NCI-H460 (cell line): ENCODE data around the gene THRSP. TPM values are rescaled to one million over a fixed set of nuclear protein-coding genes. Genes with fewer than 3 reads are reported as not detected.
"Not testable (repeated sequence)": the region's sequence is repeated elsewhere in the genome, so short reads cannot be mapped to it uniquely, and the experiment has no call there.

Experiments
- DNase-seq: peaks from one replicate; pipeline ENCODE4 v3.0.0-alpha.2; 2016; ENCODE audit warnings: low read depth; ENCODE audit errors: extremely low read depth
- total RNA-seq: library from RNA; depleted of rRNA; stranded (reverse); fragments of >200 nt; shearing (Covaris generic); gene quantifications from 2 replicates; pipeline ENCODE4 v1.2.3, GENCODE V29; 2014; rRNA removed

Gene THRSP
- total RNA-seq, 1 experiment from 2014 or later: not detected

DNA sequence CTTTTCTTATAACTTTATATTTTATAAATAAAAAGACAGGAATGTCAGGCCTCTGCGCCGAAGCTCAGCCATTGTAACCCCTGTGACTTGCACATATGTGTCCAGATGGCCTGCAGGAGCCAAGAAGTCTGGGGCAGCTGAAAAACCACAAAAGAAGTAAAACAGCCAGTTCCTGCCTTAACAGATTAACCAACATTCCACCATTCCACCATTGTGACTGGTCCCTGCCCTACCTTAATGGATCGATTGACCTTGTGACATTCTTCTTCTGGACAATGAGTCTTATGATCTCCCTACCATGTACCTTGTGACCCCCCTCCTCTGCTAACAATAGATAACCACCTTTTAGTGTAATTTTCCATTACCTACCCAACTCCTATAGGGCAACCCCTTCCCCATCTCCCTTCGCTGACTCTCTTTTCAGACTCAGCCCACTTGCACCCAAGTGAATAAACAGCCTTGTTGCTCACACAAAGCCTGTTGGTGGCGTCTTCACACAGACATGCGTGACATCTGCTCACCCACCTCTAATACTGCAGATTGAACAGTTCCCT is 22.9 kb downstream of the THRSP start:
- DNase-seq: not testable (repeated sequence)

DNA sequence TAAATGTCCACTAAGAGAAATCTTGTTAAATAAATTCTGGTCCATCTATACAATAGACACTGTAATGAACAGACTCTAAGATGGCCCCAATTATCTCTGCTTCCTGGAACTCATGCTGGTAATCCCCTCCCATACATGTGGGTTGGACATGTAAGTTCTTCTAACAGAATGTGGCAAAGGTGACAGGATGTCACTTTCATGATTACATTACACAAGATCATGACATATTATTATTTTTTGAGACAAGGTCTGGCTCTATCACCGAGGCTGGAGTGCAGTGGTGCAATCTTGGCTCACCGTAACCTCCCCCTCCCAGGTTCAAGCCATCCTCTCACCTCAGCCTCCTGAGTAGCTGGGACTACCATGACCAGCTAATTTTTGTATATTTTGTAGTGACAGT is 30.6 kb downstream of the THRSP start:
- DNase-seq: no peak

DNA sequence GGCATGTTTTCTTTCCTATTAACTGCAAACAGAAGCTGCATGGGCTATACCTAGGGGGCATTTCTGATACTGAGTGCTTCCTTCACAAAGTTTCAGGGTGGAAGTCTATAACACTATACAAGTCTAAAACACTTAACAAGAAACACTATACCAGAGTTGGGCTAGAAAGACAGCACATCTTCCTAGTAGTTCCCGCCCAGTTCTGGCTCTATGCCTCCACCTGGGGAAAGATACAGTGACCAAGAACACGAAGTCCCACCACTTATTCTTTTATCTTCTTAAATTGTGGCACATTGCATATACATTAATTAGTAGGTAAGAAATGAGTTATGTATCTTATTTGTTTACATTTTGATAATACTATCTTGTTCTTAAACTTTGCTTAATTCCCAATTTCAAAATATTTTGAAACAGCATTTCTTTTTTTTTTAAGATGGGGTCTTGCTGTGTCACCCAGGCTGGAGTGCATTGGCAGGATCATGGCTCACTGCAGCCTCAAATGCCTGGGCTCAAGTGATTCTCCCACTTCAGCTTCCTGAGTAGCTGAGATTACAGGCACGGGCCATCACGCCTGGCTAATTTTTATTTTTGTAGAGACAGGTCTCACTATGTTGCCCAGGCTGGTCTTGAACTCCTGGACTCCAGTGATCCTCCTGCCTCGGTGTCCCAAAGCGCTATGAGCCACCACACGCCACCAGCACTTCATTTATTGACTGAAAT is 34.2 kb downstream of the THRSP start:
- no peak for DNase-seq

DNA sequence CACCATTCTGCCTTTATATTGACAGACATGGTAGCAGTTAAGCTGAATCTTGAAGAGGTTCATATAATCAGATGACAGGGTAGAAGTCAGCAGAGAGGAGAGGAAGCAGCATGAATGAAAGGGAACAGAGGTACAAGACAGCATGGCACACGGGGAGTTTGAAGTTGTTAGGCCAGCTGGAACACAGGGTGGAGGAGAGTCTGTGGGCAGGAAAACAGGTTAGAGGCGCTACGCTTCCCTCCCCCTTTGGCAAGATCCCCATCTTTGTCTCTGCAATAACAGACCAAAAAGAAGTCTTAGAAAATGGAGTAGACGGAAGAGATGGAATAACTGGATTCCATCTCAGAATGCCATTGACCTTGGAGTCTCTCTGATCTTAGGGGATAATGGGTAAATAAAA is 36.0 kb downstream of the THRSP start:
- no peak for DNase-seq

DNA sequence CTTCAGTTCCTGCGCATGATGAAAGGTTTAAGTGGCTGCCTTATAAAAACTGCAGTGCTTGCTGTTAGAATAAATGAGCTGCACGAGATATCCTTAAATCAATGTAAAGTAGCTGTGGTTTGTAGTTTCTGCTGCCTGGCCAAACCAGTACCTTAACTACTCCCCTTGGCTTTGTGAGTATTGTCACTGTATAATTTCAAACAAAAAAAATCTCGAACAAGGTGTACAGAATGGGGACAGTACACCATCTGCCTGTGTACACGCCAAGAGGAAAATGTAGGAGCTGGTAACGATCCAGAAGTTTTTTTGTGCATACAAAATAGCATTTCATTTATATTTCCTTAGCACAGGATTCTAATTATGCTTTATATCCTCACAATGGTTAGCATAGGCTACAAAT is 36.6 kb downstream of the THRSP start:
- no peak for DNase-seq

DNA sequence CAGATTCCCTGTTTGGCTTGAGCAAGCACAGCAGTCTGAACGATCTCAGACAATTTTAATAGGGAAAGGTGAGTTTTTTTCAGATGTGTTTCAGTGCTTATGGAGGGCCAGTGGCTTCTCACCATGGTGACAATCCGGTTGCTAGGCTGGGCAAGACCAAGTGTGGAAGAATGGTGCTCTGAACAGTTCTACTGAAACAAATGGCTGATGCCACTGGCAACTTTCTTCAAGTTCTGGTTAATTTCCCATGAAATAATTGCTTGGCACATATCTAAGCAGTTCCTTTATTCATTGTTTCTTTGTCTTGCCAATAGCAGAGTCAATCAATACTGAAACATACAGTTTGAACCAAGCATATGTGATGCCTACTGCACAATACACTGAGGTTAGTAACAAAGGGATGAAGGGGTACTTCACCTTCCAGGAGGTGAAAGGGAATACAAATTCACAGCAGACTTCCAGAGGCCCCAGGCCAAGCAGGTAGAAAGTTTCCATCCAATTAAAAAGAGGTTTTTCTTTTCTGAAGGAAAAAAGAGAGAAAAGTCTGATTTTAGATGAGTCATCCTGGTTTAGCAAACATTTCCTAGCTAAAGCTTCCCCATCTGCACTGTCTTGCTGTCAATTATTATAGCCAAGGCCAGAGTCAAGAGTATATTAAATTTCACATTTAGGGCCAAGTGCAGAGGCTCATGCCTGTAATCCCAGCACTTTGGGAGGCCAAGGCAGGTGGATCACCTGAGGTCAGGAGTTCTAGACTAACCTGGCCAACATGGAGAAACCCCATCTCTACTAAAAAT is 37.2 kb downstream of the THRSP start:
- no peak for DNase-seq

DNA sequence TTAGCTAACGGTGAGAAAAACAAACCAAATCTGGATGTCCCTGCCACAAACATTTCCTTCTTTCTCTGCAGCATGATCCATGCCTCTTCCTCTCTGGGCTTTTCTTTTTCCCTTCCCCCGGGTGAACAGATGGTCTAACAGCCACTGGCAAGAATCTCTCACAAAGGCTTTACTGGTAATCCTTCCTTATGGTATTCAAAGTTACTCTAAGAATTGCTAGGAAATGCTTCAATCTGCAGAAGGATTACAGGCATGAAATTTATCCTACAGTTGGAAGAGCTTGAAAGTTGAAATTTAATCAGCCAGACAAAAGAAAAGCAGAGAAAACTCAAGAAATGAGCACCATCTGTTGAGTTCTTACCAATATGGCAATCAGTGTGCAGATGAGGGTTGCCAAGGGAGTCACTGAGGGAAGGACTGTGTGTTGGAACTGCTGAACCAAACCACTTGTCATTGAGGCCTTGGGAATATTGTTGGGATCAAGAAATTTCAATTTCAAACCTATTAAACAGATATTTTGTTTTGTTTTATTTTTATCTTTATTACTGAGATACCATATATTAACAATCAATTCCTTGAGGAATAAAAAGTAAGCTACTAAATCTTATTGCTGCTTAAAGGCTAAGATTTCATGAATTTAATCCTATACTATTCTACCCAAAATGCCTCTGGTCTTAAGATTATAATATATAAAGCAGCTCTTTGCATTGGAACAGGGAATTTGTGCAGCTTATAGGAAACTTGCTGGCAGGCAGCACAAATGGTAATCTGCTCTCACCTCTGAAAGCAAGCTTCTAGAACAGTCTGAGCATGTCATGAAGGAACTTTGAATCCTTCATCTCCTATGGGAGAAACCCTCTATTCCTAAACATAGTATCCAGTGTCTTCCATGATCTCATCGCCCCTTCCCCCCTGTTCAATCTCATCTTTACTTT is 45.7 kb downstream of the THRSP start:
- no peak for DNase-seq

DNA sequence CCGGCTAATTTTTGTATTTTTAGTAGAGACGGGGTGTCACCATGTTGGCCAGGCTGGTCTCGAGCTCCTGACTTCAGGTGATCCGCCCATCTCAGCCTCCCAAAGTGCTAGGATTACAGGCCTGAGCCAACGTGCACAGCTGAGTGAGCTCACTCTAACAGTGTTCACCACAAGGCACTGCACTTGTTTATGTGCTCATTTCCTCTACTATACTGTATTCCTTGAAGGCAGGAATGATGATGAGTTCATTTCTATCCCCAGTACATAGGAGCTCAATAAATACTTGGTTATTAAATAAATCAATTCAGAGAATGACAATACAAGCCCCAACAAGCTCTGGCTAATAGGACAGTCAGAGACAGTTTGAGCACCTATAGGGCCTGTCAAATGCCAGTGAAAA is 46.7 kb downstream of the THRSP start:
- DNase-seq: no peak

DNA sequence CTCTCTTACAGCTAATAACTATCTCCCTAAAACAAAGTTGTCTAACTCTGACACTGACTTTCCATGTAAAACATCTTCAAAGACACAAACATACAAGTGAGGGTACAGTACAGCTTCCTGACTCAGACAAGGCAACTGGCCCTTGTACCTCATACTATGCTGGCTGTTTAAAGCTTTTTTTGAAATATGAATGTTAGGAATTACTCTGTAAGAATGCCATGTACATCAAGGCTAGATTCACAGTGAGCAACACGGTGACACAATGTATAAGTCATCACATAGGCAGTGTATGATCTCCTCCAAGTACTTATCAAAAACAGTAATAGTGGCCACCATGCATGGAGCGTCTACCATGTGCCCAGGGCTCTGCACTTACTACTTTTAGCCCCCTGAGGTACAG is 47.2 kb downstream of the THRSP start:
- no peak for DNase-seq

DNA sequence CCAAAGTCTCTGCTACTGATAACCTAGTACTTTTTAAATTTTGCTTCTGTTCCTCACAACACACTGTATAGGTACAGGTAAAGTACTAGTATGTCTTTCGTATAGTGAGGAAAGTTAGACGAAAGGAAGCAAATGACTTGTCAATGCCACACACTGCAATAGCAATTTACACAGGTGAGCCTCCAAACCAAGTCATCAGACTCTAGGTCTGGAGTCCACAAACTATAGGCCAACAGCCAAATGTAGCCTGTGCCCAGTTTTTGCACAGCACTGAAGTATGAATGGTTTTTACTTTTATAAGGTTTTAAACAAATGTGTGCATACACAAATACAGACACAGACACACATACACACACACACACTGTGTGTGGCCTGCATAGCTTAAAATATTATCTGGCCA is 47.6 kb downstream of the THRSP start:
- DNase-seq: no peak

DNA sequence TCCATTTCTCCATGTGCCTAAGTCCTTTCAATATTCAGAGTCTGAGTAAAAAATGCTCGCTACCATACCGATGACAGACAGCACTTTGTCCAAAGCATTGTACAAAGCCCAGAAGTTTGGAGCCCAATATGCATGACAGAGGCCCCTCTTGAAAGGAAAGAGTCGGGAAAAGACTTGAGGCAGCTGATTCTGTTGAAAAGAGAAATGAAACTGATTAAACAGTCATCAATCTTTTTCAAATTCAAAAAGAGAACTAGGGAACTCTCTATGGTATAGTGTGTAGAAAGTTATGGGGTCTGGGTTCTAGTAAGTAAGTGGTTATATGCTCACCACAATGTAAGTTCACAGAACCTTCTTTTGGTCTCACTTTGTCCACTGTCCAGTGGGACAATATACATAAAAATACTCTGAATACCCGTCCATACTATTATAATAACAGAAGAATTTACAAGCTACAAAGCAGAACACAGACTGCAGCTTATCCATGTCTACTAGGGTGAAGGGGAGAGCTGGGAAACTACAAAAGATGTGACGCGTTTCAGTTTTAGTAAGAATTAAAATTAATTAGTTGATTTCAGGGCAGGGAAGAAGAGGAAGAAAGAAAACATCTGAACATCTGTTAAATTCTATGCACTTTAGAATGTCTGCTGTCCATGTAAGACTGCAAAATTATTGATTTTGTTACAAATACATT is 49.1 kb downstream of the THRSP start:
- DNase-seq: no peak

Other genes starting within 250 kb of the THRSP start
- gene RSF1, start 243.1 kb upstream of the THRSP start, total RNA-seq: 18.4 and 19.2 TPM in 2 replicates
- gene AAMDC, start 242.7 kb upstream of the THRSP start, total RNA-seq: 6.7 and 9.3 TPM in 2 replicates
- 17.6 and 27.2 TPM in 2 replicates for gene INTS4, start 69.2 kb upstream of the THRSP start, total RNA-seq
- 0.66 and 0.82 TPM in 2 replicates for gene KCTD14, start 40.6 kb upstream of the THRSP start, total RNA-seq
- 89.6 and 107 TPM in 2 replicates for gene NDUFC2, start 16.0 kb downstream of the THRSP start, total RNA-seq
- gene ALG8, start 75.8 kb downstream of the THRSP start, total RNA-seq: 55.2 and 55.9 TPM in 2 replicates
- 2.3 and 4.1 TPM in 2 replicates for gene KCTD21, start 124.8 kb downstream of the THRSP start, total RNA-seq
- 3.3 and 3.8 TPM in 2 replicates for gene USP35, start 125.1 kb downstream of the THRSP start, total RNA-seq